NCI-H128 (cell line): ENCODE data around the gene SH3RF3.

Experiments
- DNase-seq: peaks from one replicate; lab custom pipeline; 2025; ENCODE audit not compliant: unreplicated experiment; lab: John Stamatoyannopoulos, UW

The SH3RF3 gene

GRCh38 chr2:109457366-109457765 is 328.4 kb downstream of the SH3RF3 start:
- no peak for DNase-seq

- no peak for DNase-seq
Measured at GRCh38 chr2:109457794-109458193, 328.8 kb downstream of the SH3RF3 start.

- no peak for DNase-seq
Measured at GRCh38 chr2:109458512-109458911, 329.5 kb downstream of the SH3RF3 start.

GRCh38 chr2:109459485-109459884 is 330.5 kb downstream of the SH3RF3 start:
- no peak for DNase-seq

GRCh38 chr2:109460553-109461324 is 331.7 kb downstream of the SH3RF3 start:
- no peak for DNase-seq

GRCh38 chr2:109463236-109463635 is 334.2 kb downstream of the SH3RF3 start:
- DNase-seq = no peak

GRCh38 chr2:109463891-109464290 is 334.9 kb downstream of the SH3RF3 start:
- no peak for DNase-seq

- no peak for DNase-seq
Measured at GRCh38 chr2:109466674-109467575, 337.9 kb downstream of the SH3RF3 start.

- no peak for DNase-seq
Measured at GRCh38 chr2:109467701-109468100, 338.7 kb downstream of the SH3RF3 start.

- DNase-seq = no peak
Measured at GRCh38 chr2:109468893-109469292, 339.9 kb downstream of the SH3RF3 start.

- DNase-seq = no peak
Measured at GRCh38 chr2:109471658-109472057, 342.7 kb downstream of the SH3RF3 start.

GRCh38 chr2:109472331-109472959 is 343.4 kb downstream of the SH3RF3 start:
- DNase-seq = no peak

GRCh38 chr2:109472974-109473373 is 344.0 kb downstream of the SH3RF3 start:
- DNase-seq = no peak

- peak; percentile 24 for DNase-seq
Measured at GRCh38 chr2:109473616-109474318, 344.8 kb downstream of the SH3RF3 start.

GRCh38 chr2:109474319-109474825 is 345.4 kb downstream of the SH3RF3 start:
- DNase-seq = no peak

GRCh38 chr2:109475531-109476210 is 346.7 kb downstream of the SH3RF3 start:
- no peak for DNase-seq

GRCh38 chr2:109476641-109477441 is 347.8 kb downstream of the SH3RF3 start:
- no peak for DNase-seq

- no peak for DNase-seq
Measured at GRCh38 chr2:109478906-109479493, 350.0 kb downstream of the SH3RF3 start.

- DNase-seq = no peak
Measured at GRCh38 chr2:109479804-109480203, 350.8 kb downstream of the SH3RF3 start.
